ENCODE data around the gene EEPD1. TPM values are rescaled to one million over a fixed set of nuclear protein-coding genes. Genes with fewer than 3 reads are reported as not detected.

Gene EEPD1
- polyA plus RNA-seq, 3 donors from 2014 or later: 1.3 to 4.4 (median 2.1) TPM

DNA sequence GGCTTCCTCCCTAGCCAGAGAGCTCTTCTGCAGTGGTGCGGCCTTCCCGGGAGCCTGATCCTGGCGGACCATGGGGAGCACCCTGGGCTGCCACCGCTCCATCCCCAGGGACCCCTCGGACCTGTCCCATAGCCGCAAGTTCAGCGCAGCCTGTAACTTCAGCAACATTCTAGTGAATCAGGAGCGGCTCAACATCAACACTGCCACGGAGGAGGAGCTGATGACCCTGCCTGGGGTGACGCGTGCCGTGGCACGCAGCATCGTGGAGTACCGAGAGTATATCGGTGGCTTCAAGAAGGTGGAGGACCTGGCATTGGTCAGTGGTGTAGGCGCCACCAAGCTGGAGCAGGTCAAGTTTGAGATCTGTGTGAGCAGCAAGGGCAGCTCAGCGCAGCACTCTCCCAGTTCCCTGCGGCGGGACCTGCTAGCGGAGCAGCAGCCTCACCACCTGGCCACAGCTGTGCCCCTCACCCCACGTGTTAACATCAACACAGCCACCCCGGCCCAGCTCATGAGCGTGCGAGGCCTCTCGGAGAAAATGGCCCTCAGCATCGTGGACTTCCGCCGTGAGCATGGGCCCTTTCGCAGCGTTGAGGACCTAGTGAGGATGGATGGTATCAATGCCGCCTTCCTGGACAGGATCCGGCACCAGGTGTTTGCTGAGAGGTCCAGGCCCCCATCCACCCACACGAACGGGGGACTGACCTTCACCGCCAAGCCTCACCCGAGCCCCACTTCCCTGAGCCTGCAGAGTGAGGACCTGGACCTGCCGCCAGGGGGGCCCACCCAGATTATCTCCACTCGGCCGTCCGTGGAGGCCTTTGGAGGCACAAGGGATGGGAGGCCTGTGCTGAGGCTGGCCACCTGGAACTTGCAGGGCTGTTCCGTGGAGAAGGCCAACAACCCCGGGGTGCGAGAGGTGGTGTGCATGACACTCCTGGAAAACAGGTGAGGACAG lies 1.5 kb downstream of the EEPD1 start:
- no peak for DNase-seq

DNA sequence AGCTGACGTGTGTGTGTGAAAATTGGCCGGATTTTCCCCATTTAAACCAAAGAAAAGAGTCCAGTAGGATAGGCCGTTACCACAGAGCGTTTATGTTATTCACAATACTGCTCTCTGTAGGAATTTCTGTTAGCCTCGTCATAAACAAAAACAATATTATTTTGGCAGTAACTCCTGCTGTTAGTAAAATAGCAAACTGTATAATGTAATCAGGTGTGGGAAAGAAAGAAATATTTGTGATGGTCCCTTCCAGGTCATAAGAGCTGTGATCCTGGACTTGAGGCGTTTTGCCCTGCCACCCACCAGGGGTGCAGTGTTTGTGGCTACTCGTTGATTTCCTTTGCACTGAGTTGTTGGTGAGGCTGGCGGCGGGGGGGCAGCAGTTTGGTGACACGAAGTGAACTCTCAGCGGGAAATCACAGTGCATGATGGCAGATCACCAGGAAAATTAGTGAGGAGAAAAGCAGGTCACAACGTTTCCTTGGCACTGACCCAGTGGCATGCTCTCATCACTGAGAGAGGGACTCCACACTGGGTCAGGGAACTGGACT lies 2.8 kb downstream of the EEPD1 start:
- H3K4me1 Mint-ChIP-seq: peaks cover 10 to 13% of the 10 kb centered on the region in 2 donors
- H3K27ac Mint-ChIP-seq: no peak overlapping the region
- no peaks in the 10 kb centered on the region for H3K36me3 Mint-ChIP-seq
- no peaks in the 10 kb centered on the region for H3K9me3 Mint-ChIP-seq
- DNase-seq: no peak
- peaks cover 0 to 3% (median 3%) of the 10 kb centered on the region in 3 donors for H3K27me3 Mint-ChIP-seq (ENCODE audit: low read depth in 3 of 3)
- no peak overlapping the region for H3K4me3 Mint-ChIP-seq

More for the DNA sequence above, 1.5 kb downstream of the EEPD1 start:
- Mint-ChIP-seq H3K4me3 (peak overlapping the region; percentile 68 to 88 (median 76)), H3K36me3 (no peaks in the 10 kb centered on the region), H3K27me3 (ENCODE audit: low read depth in 3 of 3) (peaks cover 0 to 3% (median 3%) of the 10 kb centered on the region in 3 donors), H3K27ac (no peak overlapping the region), H3K4me1 (peaks cover 10 to 13% of the 10 kb centered on the region in 2 donors), H3K9me3 (no peaks in the 10 kb centered on the region)

DNA sequence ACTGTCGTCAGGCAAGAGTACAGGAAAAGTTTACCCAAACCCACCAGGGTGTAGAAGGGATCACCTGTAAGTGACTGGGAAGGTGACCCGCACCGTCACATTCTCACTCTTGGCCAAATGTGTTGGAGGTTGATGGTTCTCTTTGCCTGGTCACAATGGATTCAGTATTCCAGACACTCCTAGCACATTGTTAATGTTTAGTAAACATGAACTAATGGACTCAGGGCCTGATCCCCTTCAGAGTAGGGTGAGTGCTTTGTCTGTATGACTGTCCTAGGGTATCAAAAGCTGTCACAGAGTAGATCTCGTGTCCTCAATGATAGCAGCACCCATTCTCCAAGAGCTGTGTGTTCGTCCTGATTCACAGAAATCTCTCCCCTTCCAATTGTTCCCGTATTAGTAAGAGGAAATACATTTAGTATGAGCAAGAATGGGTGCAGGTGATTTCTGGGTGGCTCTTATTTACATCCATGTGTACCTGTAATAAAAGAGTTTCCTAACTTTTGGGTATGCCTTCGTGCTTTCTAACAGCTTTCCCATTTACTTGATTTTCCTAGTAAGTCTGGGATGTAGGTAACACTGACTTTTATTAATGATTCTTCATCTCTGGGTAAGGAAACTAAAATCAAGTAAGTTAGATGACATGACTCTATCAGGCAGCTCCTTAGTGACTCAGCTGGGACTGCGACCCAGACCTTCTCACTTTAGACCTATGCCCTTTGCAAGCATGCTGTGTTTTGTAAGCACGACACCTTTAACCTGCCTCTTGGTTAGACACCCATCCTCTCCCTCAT lies 4.7 kb downstream of the EEPD1 start:
- Mint-ChIP-seq H3K4me3 (no peak overlapping the region), H3K36me3 (no peaks in the 10 kb centered on the region)

GRCh38 chr7:36158321-36158605 lies 5.2 kb downstream of the EEPD1 start:
- Mint-ChIP-seq H3K4me1 (peaks cover 4 to 5% of the 10 kb centered on the region in 2 donors), H3K36me3 (no peaks in the 10 kb centered on the region), H3K4me3 (no peak overlapping the region), H3K9me3 (no peaks in the 10 kb centered on the region), H3K27ac (no peak overlapping the region), H3K27me3 (ENCODE audit: low read depth in 3 of 3) (peaks cover 2 to 6% (median 3%) of the 10 kb centered on the region in 3 donors)
- no peak for DNase-seq

More for the DNA sequence above, 4.7 kb downstream of the EEPD1 start:
- no peak for DNase-seq
- peaks cover 2 to 6% (median 3%) of the 10 kb centered on the region in 3 donors for H3K27me3 Mint-ChIP-seq (ENCODE audit: low read depth in 3 of 3)
- no peak overlapping the region for H3K27ac Mint-ChIP-seq
- peaks cover 5% of the 10 kb centered on the region in 2 donors for H3K4me1 Mint-ChIP-seq
- no peaks in the 10 kb centered on the region for H3K9me3 Mint-ChIP-seq

- no peaks in the 10 kb centered on the region for H3K36me3 Mint-ChIP-seq
- peaks cover 2 to 6% (median 3%) of the 10 kb centered on the region in 3 donors for H3K27me3 Mint-ChIP-seq (ENCODE audit: low read depth in 3 of 3)
- peaks cover 0 to 5% of the 10 kb centered on the region in 2 donors for H3K4me1 Mint-ChIP-seq
- H3K4me3 Mint-ChIP-seq: no peak overlapping the region
- no peak for DNase-seq
- no peak overlapping the region for H3K27ac Mint-ChIP-seq
- no peaks in the 10 kb centered on the region for H3K9me3 Mint-ChIP-seq
Measured at GRCh38 chr7:36159618-36160017, 6.6 kb downstream of the EEPD1 start.

DNA sequence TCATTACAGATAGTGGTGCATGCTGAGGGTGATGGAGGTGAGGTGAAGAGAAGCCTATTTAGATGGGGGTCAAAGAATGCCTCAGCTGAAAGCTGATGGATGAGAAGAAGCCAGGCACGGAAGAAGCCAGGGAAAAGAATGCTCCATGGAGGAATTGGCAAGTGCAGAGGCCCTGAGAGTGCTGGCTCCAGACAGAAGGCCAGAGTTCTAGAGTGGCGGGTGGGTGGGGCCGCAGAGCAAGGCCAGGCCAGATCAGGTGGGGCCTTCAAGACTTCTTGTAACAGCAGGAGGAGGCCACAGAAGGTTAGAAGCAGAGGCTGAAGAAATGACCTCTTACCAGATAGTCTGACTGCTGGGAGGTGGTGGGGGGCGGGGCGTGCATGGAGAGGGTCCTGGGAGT lies 7.3 kb downstream of the EEPD1 start:
- DNase-seq: no peak
- H3K36me3 Mint-ChIP-seq: no peaks in the 10 kb centered on the region
- H3K27me3 Mint-ChIP-seq (ENCODE audit: low read depth in 3 of 3): peaks cover 2 to 6% (median 3%) of the 10 kb centered on the region in 3 donors
- no peaks in the 10 kb centered on the region for H3K9me3 Mint-ChIP-seq
- H3K27ac Mint-ChIP-seq: no peak overlapping the region
- H3K4me1 Mint-ChIP-seq: peaks cover 0 to 5% of the 10 kb centered on the region in 2 donors
- no peak overlapping the region for H3K4me3 Mint-ChIP-seq

DNA sequence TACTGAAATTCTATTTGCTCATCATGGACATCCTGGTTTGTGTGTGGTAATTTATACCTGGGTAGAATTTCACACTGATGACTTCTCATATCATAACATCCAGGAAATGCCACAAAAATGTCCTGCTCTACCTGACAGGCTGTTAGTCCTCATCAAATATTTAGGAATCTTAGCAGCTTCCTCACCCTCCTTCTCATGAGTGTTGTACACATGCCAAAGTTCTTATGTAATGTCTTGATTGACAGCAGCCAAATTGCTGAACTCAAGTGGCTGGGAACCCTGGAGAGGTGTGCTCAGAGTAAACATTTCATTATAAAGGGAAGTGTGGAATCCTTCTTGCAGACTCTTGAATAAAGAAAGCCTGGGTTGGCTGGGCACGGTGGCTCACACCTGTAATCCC lies 8.9 kb downstream of the EEPD1 start:
- Mint-ChIP-seq H3K27me3 (ENCODE audit: low read depth in 3 of 3) (peaks cover 0 to 5% (median 2%) of the 10 kb centered on the region in 3 donors), H3K4me1 (no peaks in the 10 kb centered on the region), H3K9me3 (no peaks in the 10 kb centered on the region), H3K27ac (no peak overlapping the region), H3K36me3 (no peaks in the 10 kb centered on the region), H3K4me3 (no peak overlapping the region)
- no peak for DNase-seq

DNA sequence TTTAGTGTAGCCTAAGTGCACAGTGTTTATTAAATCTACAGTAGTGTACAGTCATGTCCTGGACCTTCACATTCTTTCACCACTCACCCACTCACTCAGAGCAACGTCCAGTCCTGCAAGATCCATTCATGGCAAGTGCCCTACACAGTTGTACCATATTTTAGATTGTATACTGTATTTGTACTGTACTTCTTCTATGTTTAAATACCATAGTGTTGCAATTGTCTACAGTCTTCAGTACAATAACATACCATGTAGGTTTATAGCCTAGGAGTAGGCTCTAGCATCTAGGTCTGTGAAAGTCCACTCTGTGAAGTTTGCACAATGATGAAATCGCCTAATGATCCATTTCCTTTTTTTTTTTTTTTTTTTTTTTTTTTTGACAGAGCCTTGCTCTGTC lies 12.0 kb downstream of the EEPD1 start:
- Mint-ChIP-seq H3K27ac (no peak overlapping the region), H3K9me3 (no peaks in the 10 kb centered on the region), H3K36me3 (no peaks in the 10 kb centered on the region), H3K4me1 (no peaks in the 10 kb centered on the region), H3K4me3 (no peak overlapping the region), H3K27me3 (ENCODE audit: low read depth in 3 of 3) (peaks cover 0 to 8% (median 2%) of the 10 kb centered on the region in 3 donors)
- DNase-seq: no peak

DNA sequence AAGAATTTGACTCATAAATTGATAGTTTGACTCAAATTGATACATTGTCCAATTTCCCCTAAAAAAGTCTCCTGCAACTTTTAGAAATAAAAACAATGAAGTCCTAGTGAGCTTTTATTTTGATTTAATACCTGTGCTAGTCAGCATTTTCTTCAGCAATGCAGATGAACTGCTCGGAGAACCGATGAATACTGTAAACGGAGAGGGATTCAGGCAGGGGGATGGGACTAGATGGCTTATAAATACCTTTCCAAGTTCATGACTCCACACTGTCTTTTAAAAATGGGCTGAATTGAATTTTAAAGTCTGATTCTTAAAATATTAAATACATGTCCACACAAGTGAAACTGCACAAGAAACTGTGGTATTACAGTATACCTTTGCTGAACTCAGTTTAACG lies 12.7 kb downstream of the EEPD1 start:
- H3K4me1 Mint-ChIP-seq: no peaks in the 10 kb centered on the region
- no peaks in the 10 kb centered on the region for H3K36me3 Mint-ChIP-seq
- H3K4me3 Mint-ChIP-seq: no peak overlapping the region
- no peak for DNase-seq
- no peak overlapping the region for H3K27ac Mint-ChIP-seq
- peaks cover 0 to 8% (median 5%) of the 10 kb centered on the region in 3 donors for H3K27me3 Mint-ChIP-seq (ENCODE audit: low read depth in 3 of 3)
- H3K9me3 Mint-ChIP-seq: no peaks in the 10 kb centered on the region

- peaks cover 0 to 6% (median 5%) of the 10 kb centered on the region in 3 donors for H3K27me3 Mint-ChIP-seq (ENCODE audit: low read depth in 3 of 3)
- H3K36me3 Mint-ChIP-seq: no peaks in the 10 kb centered on the region
- H3K4me1 Mint-ChIP-seq: peaks cover 3 to 8% of the 10 kb centered on the region in 2 donors
- no peak overlapping the region for H3K4me3 Mint-ChIP-seq
- no peak overlapping the region for H3K27ac Mint-ChIP-seq
- H3K9me3 Mint-ChIP-seq: no peaks in the 10 kb centered on the region
- no peak for DNase-seq
Measured at GRCh38 chr7:36167403-36168050, 14.5 kb downstream of the EEPD1 start.

GRCh38 chr7:36171503-36171902 lies 18.4 kb downstream of the EEPD1 start:
- Mint-ChIP-seq H3K36me3 (no peaks in the 10 kb centered on the region), H3K4me1 (peaks cover 3 to 8% of the 10 kb centered on the region in 2 donors), H3K4me3 (no peak overlapping the region), H3K27me3 (ENCODE audit: low read depth in 3 of 3) (peaks cover 0 to 8% (median 5%) of the 10 kb centered on the region in 3 donors), H3K27ac (no peak overlapping the region), H3K9me3 (no peaks in the 10 kb centered on the region)
- no peak for DNase-seq

- Mint-ChIP-seq H3K4me1 (peaks cover 3 to 8% of the 10 kb centered on the region in 2 donors), H3K27ac (no peak overlapping the region), H3K9me3 (no peaks in the 10 kb centered on the region), H3K27me3 (ENCODE audit: low read depth in 3 of 3) (peaks cover 1 to 3% (median 2%) of the 10 kb centered on the region in 3 donors), H3K4me3 (no peak overlapping the region), H3K36me3 (no peaks in the 10 kb centered on the region)
- DNase-seq: no peak
Measured at GRCh38 chr7:36175886-36176285, 22.8 kb downstream of the EEPD1 start.

- no peak for DNase-seq
- peaks cover 1 to 7% (median 3%) of the 10 kb centered on the region in 3 donors for H3K27me3 Mint-ChIP-seq (ENCODE audit: low read depth in 3 of 3)
- no peaks in the 10 kb centered on the region for H3K9me3 Mint-ChIP-seq
- no peaks in the 10 kb centered on the region for H3K36me3 Mint-ChIP-seq
- H3K27ac Mint-ChIP-seq: no peak overlapping the region
- H3K4me3 Mint-ChIP-seq: no peak overlapping the region
- H3K4me1 Mint-ChIP-seq: peaks cover 0 to 2% of the 10 kb centered on the region in 2 donors
Measured at GRCh38 chr7:36176697-36177096, 23.6 kb downstream of the EEPD1 start.
